Neuronal stem cell (in vitro differentiated cells): ENCODE measurements around the gene TIMM21.

Source experiments
- DNase-seq: peaks from one replicate; pipeline ENCODE4 v3.0.0-alpha.2; 2013; ENCODE audit warnings: low spot score
- H2AFZ ChIP-seq: one replicate; pipeline ENCODE4 v1.6.1; 2013; ENCODE audit warnings: mild to moderate bottlenecking, low read length, inconsistent platforms
- H2AK5ac ChIP-seq: 2 replicates; pipeline ENCODE4 v1.6.1; 2013; ENCODE audit warnings: low read depth, mild to moderate bottlenecking, inconsistent platforms, low read length, moderate library complexity, mixed read lengths
- H2BK120ac ChIP-seq: 2 replicates; pipeline ENCODE4 v1.6.1; 2013; ENCODE audit warnings: low read depth, mild to moderate bottlenecking, inconsistent platforms, low read length, moderate library complexity, mixed read lengths
- H2BK12ac ChIP-seq: one replicate; pipeline ENCODE4 v1.6.1; 2013; ENCODE audit warnings: low read length, inconsistent platforms
- H2BK15ac ChIP-seq: 2 replicates; pipeline ENCODE4 v1.6.1; 2013; ENCODE audit warnings: mild to moderate bottlenecking, low read length, inconsistent platforms, mixed read lengths
- H2BK5ac ChIP-seq: one replicate; pipeline ENCODE4 v1.6.1; 2013; ENCODE audit warnings: inconsistent platforms, mild to moderate bottlenecking, low read length, moderate library complexity
- H3K14ac ChIP-seq: one replicate; pipeline ENCODE4 v1.6.1; 2013; ENCODE audit warnings: low read length, inconsistent platforms
- H3K18ac ChIP-seq: 2 replicates; pipeline ENCODE4 v1.6.1; 2013; ENCODE audit warnings: low read length, inconsistent platforms
- H3K23ac ChIP-seq: 2 replicates; pipeline ENCODE4 v1.6.1; 2013; ENCODE audit warnings: low read depth, mild to moderate bottlenecking, mixed read lengths, low read length, inconsistent platforms; ENCODE audit not compliant: poor library complexity
- H3K27ac ChIP-seq: replicated peaks from 3 replicates; pipeline ENCODE4 v1.5.1; 2013; ENCODE audit warnings: low read length, inconsistent platforms
- H3K27me3 ChIP-seq, 3 experiments: 2 replicates each; pipeline ENCODE4 v1.6.1; 2013; ENCODE audit warnings: low read length in 3 of 3, mild to moderate bottlenecking in 2 of 3, inconsistent platforms in 1 of 3, low read depth in 1 of 3, mixed read lengths in 1 of 3, moderate library complexity in 1 of 3; ENCODE audit not compliant: control insufficient read depth in 3 of 3, insufficient read depth in 3 of 3
- H3K36me3 ChIP-seq, 2 donors: replicated peaks in 1 of 2; 2 replicates each; pipeline ENCODE4 v1.6.1; 2013; ENCODE audit warnings: low read length in 2 of 2; ENCODE audit not compliant: control insufficient read depth in 2 of 2, insufficient read depth in 2 of 2
- H3K4ac ChIP-seq: 2 replicates; pipeline ENCODE4 v1.6.1; 2013; ENCODE audit warnings: inconsistent platforms, mild to moderate bottlenecking, low read length, moderate library complexity
- H3K4me1 ChIP-seq, 2 donors: 1 replicate in 1 of 2; 2 replicates in 1 of 2; pipeline ENCODE4 v1.6.1; 2013; ENCODE audit warnings: low read length in 2 of 2, low read depth in 1 of 2; ENCODE audit not compliant: control insufficient read depth in 2 of 2, insufficient read depth in 1 of 2
- H3K4me2 ChIP-seq: one replicate; pipeline ENCODE4 v1.6.1; 2013; ENCODE audit warnings: mild to moderate bottlenecking, low read length, inconsistent platforms; ENCODE audit not compliant: insufficient read depth, poor library complexity, severe bottlenecking
- H3K4me3 ChIP-seq, 2 donors: 2 replicates each; pipeline ENCODE4 v1.5.1; 2013; ENCODE audit warnings: low read length in 2 of 2, mild to moderate bottlenecking in 2 of 2, inconsistent platforms in 1 of 2, moderate library complexity in 1 of 2
- H3K79me1 ChIP-seq: one replicate; pipeline ENCODE4 v1.6.1; 2013; ENCODE audit warnings: low read depth, mild to moderate bottlenecking, inconsistent platforms, low read length, moderate library complexity
- H3K9ac ChIP-seq: one replicate; pipeline ENCODE4 v1.6.1; 2013; ENCODE audit warnings: mild to moderate bottlenecking, low read depth, low read length, inconsistent platforms; ENCODE audit not compliant: poor library complexity
- H3K9me3 ChIP-seq, 2 donors: replicated peaks in 1 of 2; 2 replicates each; pipeline versions ENCODE3 to v1.6.1; 2013; ENCODE audit warnings: low read length in 2 of 2, mild to moderate bottlenecking in 2 of 2, inconsistent platforms in 1 of 2, low read depth in 1 of 2, mixed read lengths in 1 of 2, moderate library complexity in 1 of 2; ENCODE audit not compliant: control insufficient read depth in 2 of 2, insufficient read depth in 1 of 2
- H4K8ac ChIP-seq: one replicate; pipeline ENCODE4 v1.6.1; 2013; ENCODE audit warnings: low read depth, mild to moderate bottlenecking, inconsistent platforms, low read length, moderate library complexity
- H4K91ac ChIP-seq: one replicate; pipeline ENCODE4 v1.6.1; 2013; ENCODE audit warnings: low read length, low read depth, mild to moderate bottlenecking, inconsistent platforms; ENCODE audit not compliant: poor library complexity
- WGBS, 2 donors: extraction: QIAGEN DNeasy Blood & Tissue Kit; methylation state at CpG; one replicate each; pipeline ENCODE4 v1.1.7; 2013; ENCODE audit warnings: missing lambda C conversion rate in 2 of 2, mixed read lengths in 1 of 2; ENCODE audit not compliant: insufficient read length in 2 of 2, insufficient replicate concordance in 1 of 2; ENCODE audit errors: extremely low coverage in 2 of 2; 5-methylcytosine and 5-hydroxymethylcytosine counted together

The TIMM21 gene

DNA sequence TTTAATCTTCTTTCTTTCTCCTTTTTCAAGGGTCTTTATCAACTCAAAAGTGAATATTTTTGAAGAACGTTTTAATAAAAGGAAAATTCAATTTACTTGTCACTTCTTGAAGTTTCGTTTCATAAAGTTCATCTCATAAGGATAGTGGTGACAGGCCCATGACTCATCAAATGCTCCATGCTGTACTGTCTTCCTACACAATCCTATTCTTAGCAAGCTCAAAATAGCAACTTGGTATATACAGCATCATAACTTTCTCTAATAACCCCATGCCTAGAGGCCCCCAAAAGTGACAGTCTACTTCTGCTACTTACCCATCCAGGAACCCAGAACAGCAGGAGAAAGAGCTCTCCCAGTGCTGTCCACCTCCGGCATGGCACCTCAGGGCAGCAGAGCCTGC, 8.4 kb upstream of the TIMM21 start:
- no peak overlapping the region for H3K4me2 ChIP-seq
- H4K8ac ChIP-seq: no peak overlapping the region
- no peak overlapping the region for H3K27ac ChIP-seq
- no peak overlapping the region for H4K91ac ChIP-seq
- H2BK12ac ChIP-seq: no peak overlapping the region
- no peak overlapping the region for H3K14ac ChIP-seq
- no peak overlapping the region for H3K23ac ChIP-seq
- no peak overlapping the region for H3K4me3 ChIP-seq
- H2BK15ac ChIP-seq: no peak overlapping the region
- H2BK120ac ChIP-seq: no peak overlapping the region
- H2BK5ac ChIP-seq: no peak overlapping the region
- no peak overlapping the region for H2AK5ac ChIP-seq
- H3K9ac ChIP-seq: no peak overlapping the region
- H2AFZ ChIP-seq: no peak overlapping the region
- no peaks in the 10 kb centered on the region for H3K36me3 ChIP-seq
- no CpG with 5 or more reads among the region's 3 CpGs for WGBS, 2 donors
- no peak overlapping the region for H3K18ac ChIP-seq
- H3K79me1 ChIP-seq: no peaks in the 10 kb centered on the region
- no peaks in the 10 kb centered on the region for H3K9me3 ChIP-seq
- no peak overlapping the region for H3K4ac ChIP-seq
- no peak for DNase-seq
- H3K4me1 ChIP-seq: peaks cover 0 to 1% of the 10 kb centered on the region in 2 donors
- no peaks in the 10 kb centered on the region for H3K27me3 ChIP-seq

DNA sequence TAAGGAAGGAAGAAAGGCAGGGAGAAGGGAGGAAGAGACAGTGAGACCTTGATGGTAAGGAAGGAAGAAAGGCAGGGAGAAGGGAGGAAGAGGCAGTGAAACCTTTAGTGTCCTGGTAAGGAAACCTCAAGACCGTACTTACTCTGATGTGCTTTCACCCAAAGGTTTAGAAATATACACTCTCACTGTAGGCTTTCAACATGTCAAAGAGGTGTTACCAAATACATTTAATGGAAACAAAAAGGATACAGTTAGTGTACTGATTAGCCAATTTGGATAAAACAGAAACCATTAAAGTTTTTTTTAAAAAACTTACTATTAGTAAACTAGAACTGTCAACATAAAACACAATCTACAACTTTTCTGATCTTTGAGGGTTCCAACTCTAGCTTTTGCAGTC, 7.7 kb upstream of the TIMM21 start:
- H4K8ac ChIP-seq: no peak overlapping the region
- peaks cover 0 to 1% of the 10 kb centered on the region in 2 donors for H3K4me1 ChIP-seq
- H2BK120ac ChIP-seq: no peak overlapping the region
- H2AK5ac ChIP-seq: no peak overlapping the region
- no peak overlapping the region for H3K4me2 ChIP-seq
- H3K4ac ChIP-seq: no peak overlapping the region
- DNase-seq: no peak
- H3K9ac ChIP-seq: no peak overlapping the region
- H2BK5ac ChIP-seq: no peak overlapping the region
- no peaks in the 10 kb centered on the region for H3K9me3 ChIP-seq
- no peak overlapping the region for H4K91ac ChIP-seq
- no peaks in the 10 kb centered on the region for H3K36me3 ChIP-seq
- no peak overlapping the region for H3K27ac ChIP-seq
- H3K4me3 ChIP-seq: no peak overlapping the region
- H3K14ac ChIP-seq: no peak overlapping the region
- no peak overlapping the region for H2BK12ac ChIP-seq
- H2BK15ac ChIP-seq: no peak overlapping the region
- no peaks in the 10 kb centered on the region for H3K27me3 ChIP-seq
- WGBS, 2 donors: no CpG with 5 or more reads among the region's 1 CpG
- H2AFZ ChIP-seq: no peak overlapping the region
- no peaks in the 10 kb centered on the region for H3K79me1 ChIP-seq
- no peak overlapping the region for H3K23ac ChIP-seq
- H3K18ac ChIP-seq: no peak overlapping the region

- no peak overlapping the region for H3K4me2 ChIP-seq
- H3K9ac ChIP-seq: no peak overlapping the region
- H3K18ac ChIP-seq: no peak overlapping the region
- DNase-seq: no peak
- H2BK12ac ChIP-seq: no peak overlapping the region
- no peak overlapping the region for H2AK5ac ChIP-seq
- no peak overlapping the region for H4K91ac ChIP-seq
- H3K23ac ChIP-seq: no peak overlapping the region
- WGBS, 2 donors: no CpG with 5 or more reads among the region's 2 CpGs
- no peak overlapping the region for H4K8ac ChIP-seq
- H3K27me3 ChIP-seq: no peaks in the 10 kb centered on the region
- no peak overlapping the region for H2BK5ac ChIP-seq
- no peak overlapping the region for H3K4ac ChIP-seq
- H2BK120ac ChIP-seq: no peak overlapping the region
- H3K79me1 ChIP-seq: no peaks in the 10 kb centered on the region
- no peak overlapping the region for H3K27ac ChIP-seq
- H3K36me3 ChIP-seq: no peaks in the 10 kb centered on the region
- no peaks in the 10 kb centered on the region for H3K9me3 ChIP-seq
- no peak overlapping the region for H3K14ac ChIP-seq
- H2BK15ac ChIP-seq: no peak overlapping the region
- no peak overlapping the region for H2AFZ ChIP-seq
- H3K4me1 ChIP-seq: peaks cover 0 to 1% of the 10 kb centered on the region in 2 donors
- no peak overlapping the region for H3K4me3 ChIP-seq
Observed at GRCh38 chr18:74141667-74142066, 6.7 kb upstream of the TIMM21 start.

- WGBS, 2 donors: no CpG with 5 or more reads among the region's 2 CpGs
- Histone ChIP-seq H3K14ac (no peak overlapping the region), H2BK120ac (no peak overlapping the region), H4K8ac (no peak overlapping the region), H3K18ac (no peak overlapping the region), H4K91ac (no peak overlapping the region), H2AFZ (no peak overlapping the region), H2BK5ac (no peak overlapping the region), H2AK5ac (no peak overlapping the region), H3K79me1 (no peaks in the 10 kb centered on the region), H2BK12ac (no peak overlapping the region), H3K4me3 (no peak overlapping the region), H3K23ac (no peak overlapping the region), H3K4me2 (no peak overlapping the region), H3K9me3 (no peaks in the 10 kb centered on the region), H3K4me1 (peaks cover 4 to 7% of the 10 kb centered on the region in 2 donors), H3K4ac (no peak overlapping the region), H3K27me3 (no peaks in the 10 kb centered on the region), H2BK15ac (no peak overlapping the region), H3K36me3 (no peaks in the 10 kb centered on the region), H3K27ac (no peak overlapping the region), H3K9ac (no peak overlapping the region)
- no peak for DNase-seq
Observed at GRCh38 chr18:74142252-74142651, 6.1 kb upstream of the TIMM21 start.
